PFSK-1 (cell line): ENCODE data around the gene SIDT1.

Source experiments
- FOXP2 ChIP-seq: optimal IDR thresholded peaks from 2 replicates; pipeline ENCODE3; 2011; ENCODE audit warnings: borderline replicate concordance, control low read depth, inconsistent platforms; ENCODE audit not compliant: insufficient read depth; ENCODE audit errors: extremely low read length, extremely low read depth
- POLR2AphosphoS5 ChIP-seq: IDR thresholded peaks from 2 replicates; pipeline ENCODE4 v1.6.1; 2012; ENCODE audit warnings: low read depth, mild to moderate bottlenecking, control low read depth, low read length, moderate library complexity
- REST ChIP-seq, 2 experiments: IDR thresholded peaks; 2 replicates each; pipeline versions ENCODE4 v1.6.1 to v1.8.0; 2011 to 2012; ENCODE audit warnings: low read depth in 2 of 2, low read length in 2 of 2, control low read depth in 1 of 2, inconsistent platforms in 1 of 2, mild to moderate bottlenecking in 1 of 2, moderate library complexity in 1 of 2; ENCODE audit not compliant: insufficient read depth in 1 of 2
- SIN3A ChIP-seq: IDR thresholded peaks from 2 replicates; pipeline ENCODE4 v1.6.1; 2012; ENCODE audit warnings: mild to moderate bottlenecking, low read length, moderate library complexity, borderline replicate concordance; ENCODE audit not compliant: insufficient read depth
- TAF1 ChIP-seq: IDR thresholded peaks from 2 replicates; pipeline ENCODE4 v1.6.1; 2012; ENCODE audit warnings: low read length, control low read depth, borderline replicate concordance; ENCODE audit not compliant: insufficient read depth

The SIDT1 gene

DNA sequence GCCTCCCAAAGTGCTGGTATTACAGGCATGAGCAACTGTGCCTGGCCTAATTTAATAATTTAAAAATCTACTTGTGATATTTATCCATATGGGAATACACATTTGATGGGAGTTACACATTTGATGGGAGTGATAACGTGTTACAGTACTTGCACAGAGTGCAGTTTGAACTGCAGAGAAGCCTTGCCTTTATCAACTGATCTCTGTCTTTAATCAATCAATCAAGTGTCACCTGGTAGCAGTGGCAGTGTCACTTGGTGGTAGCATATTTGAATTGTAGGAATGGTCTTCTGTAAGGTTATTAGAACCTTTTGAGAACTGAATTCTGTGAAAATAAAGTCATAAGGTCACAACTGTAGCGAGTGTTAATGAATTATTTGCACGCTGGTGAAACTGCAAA is 37.8 kb downstream of the SIDT1 start:
- TF ChIP-seq FOXP2 (no peak), REST (IDR thresholded peaks at IDR 0.05; ENCODE audit: insufficient read depth in 1 of 2, low read depth in 2 of 2, low read length in 2 of 2) (no peak), TAF1 (no peak), POLR2AphosphoS5 (no peak), SIN3A (no peak)

- no peak for TF ChIP-seq REST (IDR thresholded peaks at IDR 0.05; ENCODE audit: insufficient read depth in 1 of 2, low read depth in 2 of 2, low read length in 2 of 2)
- TF ChIP-seq SIN3A, result no peak
- TF ChIP-seq FOXP2, result no peak
- TF ChIP-seq TAF1, result no peak
These were observed 39.0 kb downstream of the SIDT1 start for GRCh38 chr3:113571360-113571759.

DNA sequence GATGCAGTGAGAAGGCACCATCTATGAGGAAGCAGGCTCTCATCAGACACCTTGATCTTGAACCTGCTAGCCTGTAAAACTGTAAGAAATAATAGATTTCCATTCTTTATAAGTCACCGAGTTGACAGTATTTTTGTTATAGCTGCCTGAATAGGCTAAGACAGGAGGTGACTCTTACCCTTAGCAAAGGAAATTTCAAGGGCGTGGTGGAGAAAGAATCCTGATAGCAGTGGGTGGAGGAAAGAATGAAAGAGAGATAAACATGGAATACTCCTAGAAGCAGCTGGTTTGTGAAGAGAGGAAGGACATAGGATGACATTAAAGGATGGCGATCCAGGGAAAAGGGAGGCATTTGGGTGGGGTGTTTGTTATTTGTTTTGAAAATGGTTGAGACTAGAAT is 41.4 kb downstream of the SIDT1 start:
- TF ChIP-seq REST (IDR thresholded peaks at IDR 0.05; ENCODE audit: insufficient read depth in 1 of 2, low read depth in 2 of 2, low read length in 2 of 2), result no peak
- no peak for TF ChIP-seq POLR2AphosphoS5
- TF ChIP-seq FOXP2, result no peak
- TF ChIP-seq SIN3A, result no peak
- no peak for TF ChIP-seq TAF1

GRCh38 chr3:113574213-113574612 is 41.9 kb downstream of the SIDT1 start:
- TF ChIP-seq FOXP2 (no peak), POLR2AphosphoS5 (no peak), TAF1 (no peak), REST (IDR thresholded peaks at IDR 0.05; ENCODE audit: insufficient read depth in 1 of 2, low read depth in 2 of 2, low read length in 2 of 2) (no peak), SIN3A (no peak)

GRCh38 chr3:113575206-113575605 is 42.9 kb downstream of the SIDT1 start:
- TF ChIP-seq REST (IDR thresholded peaks at IDR 0.05; ENCODE audit: insufficient read depth in 1 of 2, low read depth in 2 of 2, low read length in 2 of 2) (no peak), SIN3A (no peak), TAF1 (no peak), FOXP2 (no peak), POLR2AphosphoS5 (no peak)
